ENCODE results near the gene PTGIS.

- TF ChIP-seq, protein P1, sequence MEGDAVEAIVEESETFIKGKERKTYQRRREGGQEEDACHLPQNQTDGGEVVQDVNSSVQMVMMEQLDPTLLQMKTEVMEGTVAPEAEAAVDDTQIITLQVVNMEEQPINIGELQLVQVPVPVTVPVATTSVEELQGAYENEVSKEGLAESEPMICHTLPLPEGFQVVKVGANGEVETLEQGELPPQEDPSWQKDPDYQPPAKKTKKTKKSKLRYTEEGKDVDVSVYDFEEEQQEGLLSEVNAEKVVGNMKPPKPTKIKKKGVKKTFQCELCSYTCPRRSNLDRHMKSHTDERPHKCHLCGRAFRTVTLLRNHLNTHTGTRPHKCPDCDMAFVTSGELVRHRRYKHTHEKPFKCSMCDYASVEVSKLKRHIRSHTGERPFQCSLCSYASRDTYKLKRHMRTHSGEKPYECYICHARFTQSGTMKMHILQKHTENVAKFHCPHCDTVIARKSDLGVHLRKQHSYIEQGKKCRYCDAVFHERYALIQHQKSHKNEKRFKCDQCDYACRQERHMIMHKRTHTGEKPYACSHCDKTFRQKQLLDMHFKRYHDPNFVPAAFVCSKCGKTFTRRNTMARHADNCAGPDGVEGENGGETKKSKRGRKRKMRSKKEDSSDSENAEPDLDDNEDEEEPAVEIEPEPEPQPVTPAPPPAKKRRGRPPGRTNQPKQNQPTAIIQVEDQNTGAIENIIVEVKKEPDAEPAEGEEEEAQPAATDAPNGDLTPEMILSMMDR (conservative IDR thresholded peaks at IDR 0.05; ENCODE audit: low read depth, low read length): no peak
- TF ChIP-seq, protein P2, sequence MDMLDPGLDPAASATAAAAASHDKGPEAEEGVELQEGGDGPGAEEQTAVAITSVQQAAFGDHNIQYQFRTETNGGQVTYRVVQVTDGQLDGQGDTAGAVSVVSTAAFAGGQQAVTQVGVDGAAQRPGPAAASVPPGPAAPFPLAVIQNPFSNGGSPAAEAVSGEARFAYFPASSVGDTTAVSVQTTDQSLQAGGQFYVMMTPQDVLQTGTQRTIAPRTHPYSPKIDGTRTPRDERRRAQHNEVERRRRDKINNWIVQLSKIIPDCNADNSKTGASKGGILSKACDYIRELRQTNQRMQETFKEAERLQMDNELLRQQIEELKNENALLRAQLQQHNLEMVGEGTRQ (IDR thresholded peaks at IDR 0.05; ENCODE audit: low read depth, low read length): no peak
- TF ChIP-seq RAD21 (IDR thresholded peaks at IDR 0.05; ENCODE audit: low read length) (no peak), BHLHE40 (IDR thresholded peaks at IDR 0.05; ENCODE audit: low read depth, low read length) (no peak), RCOR1 (IDR thresholded peaks at IDR 0.05; ENCODE audit: insufficient replicate concordance, low read length) (no peak), POLR2A (IDR thresholded peaks at IDR 0.05; ENCODE audit: low read depth, low read length) (no peak), MAZ (IDR thresholded peaks at IDR 0.05; ENCODE audit: borderline replicate concordance, low read depth, low read length) (no peak), SMC3 (IDR thresholded peaks at IDR 0.05; ENCODE audit: low read depth, low read length) (no peak), MXI1 (IDR thresholded peaks at IDR 0.05; ENCODE audit: borderline replicate concordance, low read depth, low read length) (no peak)
Observed at GRCh38 chr20:49513009-49513408, 54.9 kb downstream of the PTGIS start.
